ENCODE results near the gene BAZ1B. TPM values are rescaled to one million over a fixed set of nuclear protein-coding genes. Genes with fewer than 3 reads are reported as not detected.
A peak's percentile ranks its signal among the peaks of the same experiment; 100 is the strongest.
"Not testable (repeated sequence)": the region's sequence is repeated elsewhere in the genome, so short reads cannot be mapped to it uniquely, and the experiment has no call there.

BAZ1B gene
- total RNA-seq, 1 experiment from 2014 or later = 90.1 TPM

DNA sequence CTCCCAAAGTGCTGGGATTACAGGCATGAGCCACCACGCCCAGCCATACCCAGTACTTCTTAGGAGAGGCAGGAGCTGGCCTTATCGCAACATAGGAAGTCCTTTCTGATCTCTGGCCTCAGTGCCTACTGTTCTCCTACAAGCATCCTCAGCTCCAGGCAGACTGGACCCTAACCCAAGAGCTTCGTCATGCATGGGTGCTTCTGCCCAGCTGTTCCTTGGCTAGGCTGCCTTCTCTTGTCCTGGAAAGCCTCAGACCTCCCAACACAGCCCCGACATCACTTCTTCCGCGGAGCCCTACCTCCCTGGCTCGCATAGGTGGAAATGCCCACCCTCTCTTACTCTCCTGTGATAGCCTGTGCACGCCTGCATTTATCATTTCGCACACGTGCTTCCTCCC lies 19.6 kb upstream of the BAZ1B start:
- in situ Hi-C loops (cut with HindIII; ENCODE audit: low sequenced_read_pairs) = no loop called here
- no peak for DNase-seq (ENCODE audit: low spot score)

DNA sequence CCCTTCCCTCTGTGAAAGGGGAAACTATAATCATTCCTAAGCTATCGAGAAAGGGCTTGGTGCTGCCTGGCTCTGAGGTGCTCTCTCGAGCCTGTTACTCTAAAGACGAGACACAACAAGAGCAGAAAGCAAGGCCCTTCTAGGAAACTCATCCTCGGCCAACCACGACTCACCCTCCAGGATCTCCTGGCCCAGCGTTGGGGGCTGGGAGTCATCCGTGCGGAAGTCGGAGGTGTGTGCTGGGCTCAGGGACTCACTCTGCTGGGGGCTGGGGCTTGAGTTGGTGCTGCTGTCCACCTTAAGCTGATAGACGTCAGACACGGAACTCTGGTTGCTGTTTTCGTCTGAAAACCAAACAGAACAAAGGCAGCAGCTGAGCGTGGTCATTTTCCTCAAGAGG lies 17.6 kb upstream of the BAZ1B start:
- DNase-seq (ENCODE audit: low spot score) = no peak
- in situ Hi-C loops (cut with HindIII; ENCODE audit: low sequenced_read_pairs) = no loop called here

- in situ Hi-C loops (cut with HindIII; ENCODE audit: low sequenced_read_pairs); DNase-seq (ENCODE audit: low spot score): not testable (repeated sequence)
Measured at GRCh38 chr7:73538510-73538909, 16.4 kb upstream of the BAZ1B start.

DNA sequence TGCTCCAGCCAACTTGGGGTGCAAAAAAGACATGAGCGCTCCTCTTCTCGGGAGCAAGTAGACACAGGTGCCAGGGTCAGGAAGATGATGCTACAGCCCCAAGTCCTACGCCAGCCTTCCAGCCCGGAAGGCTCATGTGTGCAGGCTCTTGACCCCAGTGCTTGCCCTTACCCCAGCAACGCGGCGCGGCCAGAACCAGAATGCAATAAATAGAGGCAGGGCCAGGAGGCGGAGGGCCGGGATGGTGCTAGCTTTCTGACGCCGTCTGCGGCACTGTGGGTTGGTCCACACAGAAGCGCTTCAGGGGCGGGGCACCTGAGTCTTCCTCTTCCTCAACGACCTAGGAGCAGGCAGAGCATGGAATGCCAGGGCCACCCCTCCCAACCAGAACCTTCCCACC lies 15.0 kb upstream of the BAZ1B start:
- DNase-seq (ENCODE audit: low spot score) = no peak
- in situ Hi-C loops (cut with HindIII; ENCODE audit: low sequenced_read_pairs) = no loop called here

DNA sequence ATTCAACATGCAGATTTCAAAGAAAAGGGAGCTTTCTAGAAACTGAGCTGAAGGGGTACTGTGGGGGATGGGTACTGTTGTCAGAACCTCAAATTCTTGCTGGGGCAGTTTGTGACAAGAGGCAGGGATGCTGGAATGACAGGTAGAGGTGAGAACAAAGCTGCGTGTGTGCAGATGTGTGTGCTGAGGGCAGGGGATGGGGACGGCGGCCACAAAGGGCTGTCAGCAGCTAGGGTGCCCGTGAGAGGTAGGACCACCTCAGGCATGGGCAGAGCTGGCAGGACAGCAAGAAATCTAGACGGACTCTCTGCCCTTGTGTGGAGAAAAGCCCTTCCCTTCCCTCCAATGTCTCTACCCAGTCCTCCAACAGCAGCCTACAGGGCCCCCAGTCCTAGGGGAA lies 14.4 kb upstream of the BAZ1B start:
- no peak for DNase-seq (ENCODE audit: low spot score)
- in situ Hi-C loops (cut with HindIII; ENCODE audit: low sequenced_read_pairs) = no loop called here

DNA sequence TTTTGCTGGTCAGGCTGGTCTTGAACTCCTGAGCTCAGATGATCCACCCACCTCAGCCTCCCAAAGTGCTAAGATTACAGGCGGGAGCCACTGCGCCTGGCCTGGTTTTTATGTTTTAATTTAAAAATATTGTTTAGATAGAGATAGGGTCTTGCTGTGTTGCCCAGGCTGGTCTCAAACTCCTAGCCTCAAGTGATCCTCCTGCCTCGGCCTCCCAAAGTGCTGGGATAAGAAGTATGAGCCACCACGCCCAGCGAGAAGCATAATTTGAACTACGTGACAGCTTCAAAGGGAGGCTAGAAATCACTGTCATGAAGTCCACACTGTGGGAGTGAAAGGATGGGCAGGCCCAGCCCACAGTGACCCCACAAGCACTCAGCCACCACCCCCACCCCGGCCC lies 13.8 kb upstream of the BAZ1B start:
- DNase-seq (ENCODE audit: low spot score); in situ Hi-C loops (cut with HindIII; ENCODE audit: low sequenced_read_pairs): not testable (repeated sequence)

DNA sequence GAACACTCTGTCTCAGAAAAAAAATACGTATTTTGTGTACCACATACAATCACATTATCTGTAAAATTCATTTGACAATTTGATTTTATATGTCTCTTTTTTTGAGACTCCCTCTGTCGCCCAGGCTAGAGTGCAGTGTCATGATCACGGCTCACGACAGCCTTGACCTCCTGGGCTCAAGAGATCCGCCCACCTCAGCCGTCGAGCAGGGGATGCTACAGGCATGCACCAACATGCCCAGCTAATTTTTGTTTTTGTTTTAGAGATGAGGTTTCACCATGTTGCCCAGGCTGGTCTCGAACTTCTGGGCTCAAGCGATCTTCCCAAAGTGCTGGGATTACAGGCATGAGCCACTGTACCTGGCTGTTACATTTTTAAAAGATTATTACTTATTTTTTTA lies 11.6 kb upstream of the BAZ1B start:
- DNase-seq (ENCODE audit: low spot score) = no peak
- in situ Hi-C loops (cut with HindIII; ENCODE audit: low sequenced_read_pairs) = no loop called here

- no peak for DNase-seq (ENCODE audit: low spot score)
- in situ Hi-C loops (cut with HindIII; ENCODE audit: low sequenced_read_pairs) = no loop called here
Measured at GRCh38 chr7:73532224-73532623, 10.1 kb upstream of the BAZ1B start.

DNA sequence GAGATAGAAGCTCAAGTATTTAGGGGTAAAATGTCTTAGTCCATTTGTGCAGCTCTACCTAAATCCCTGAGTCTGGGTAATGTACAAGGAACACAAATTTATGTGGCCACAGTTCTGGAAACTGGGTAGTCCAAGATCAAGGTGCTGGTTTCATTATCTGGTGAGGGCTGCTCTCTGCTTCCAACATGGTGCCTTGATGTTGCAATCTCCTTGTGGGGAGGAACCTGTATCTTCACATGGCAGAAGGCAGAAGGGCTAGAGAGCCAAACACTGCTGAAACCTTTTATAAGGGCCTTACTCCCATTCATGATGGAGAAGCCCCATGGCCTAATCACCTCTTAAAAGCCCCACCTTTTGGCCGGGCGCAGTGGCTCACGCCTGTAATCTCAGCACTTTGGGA lies 8.7 kb upstream of the BAZ1B start:
- in situ Hi-C loops (cut with HindIII; ENCODE audit: low sequenced_read_pairs) = no loop called here
- DNase-seq (ENCODE audit: low spot score) = no peak

GRCh38 chr7:73526896-73527821 lies 5.1 kb upstream of the BAZ1B start:
- DNase-seq (ENCODE audit: low spot score) = no peak
- in situ Hi-C loops (cut with HindIII; ENCODE audit: low sequenced_read_pairs) = no loop called here

DNA sequence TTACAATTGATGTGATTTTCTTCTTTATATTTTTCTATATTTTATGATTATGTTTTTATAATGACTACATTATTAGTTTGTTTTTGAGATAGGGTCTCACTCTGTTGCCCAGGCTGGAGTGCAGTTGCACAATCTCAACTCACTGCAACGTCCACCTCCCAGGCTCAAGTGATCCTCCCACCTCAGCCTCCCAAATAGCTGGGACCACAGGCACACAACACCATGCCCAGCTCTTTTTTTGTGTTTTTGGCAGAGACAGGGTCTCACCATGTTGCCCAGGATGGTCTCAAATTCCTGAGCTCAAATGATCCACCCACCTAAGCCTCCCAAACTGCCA lies 4.0 kb upstream of the BAZ1B start:
- DNase-seq (ENCODE audit: low spot score); in situ Hi-C loops (cut with HindIII; ENCODE audit: low sequenced_read_pairs): not testable (repeated sequence)

- in situ Hi-C loops (cut with HindIII; ENCODE audit: low sequenced_read_pairs) = no loop called here
- no peak for DNase-seq (ENCODE audit: low spot score)
Measured at GRCh38 chr7:73521636-73522104, 423 bp downstream of the BAZ1B start.

DNA sequence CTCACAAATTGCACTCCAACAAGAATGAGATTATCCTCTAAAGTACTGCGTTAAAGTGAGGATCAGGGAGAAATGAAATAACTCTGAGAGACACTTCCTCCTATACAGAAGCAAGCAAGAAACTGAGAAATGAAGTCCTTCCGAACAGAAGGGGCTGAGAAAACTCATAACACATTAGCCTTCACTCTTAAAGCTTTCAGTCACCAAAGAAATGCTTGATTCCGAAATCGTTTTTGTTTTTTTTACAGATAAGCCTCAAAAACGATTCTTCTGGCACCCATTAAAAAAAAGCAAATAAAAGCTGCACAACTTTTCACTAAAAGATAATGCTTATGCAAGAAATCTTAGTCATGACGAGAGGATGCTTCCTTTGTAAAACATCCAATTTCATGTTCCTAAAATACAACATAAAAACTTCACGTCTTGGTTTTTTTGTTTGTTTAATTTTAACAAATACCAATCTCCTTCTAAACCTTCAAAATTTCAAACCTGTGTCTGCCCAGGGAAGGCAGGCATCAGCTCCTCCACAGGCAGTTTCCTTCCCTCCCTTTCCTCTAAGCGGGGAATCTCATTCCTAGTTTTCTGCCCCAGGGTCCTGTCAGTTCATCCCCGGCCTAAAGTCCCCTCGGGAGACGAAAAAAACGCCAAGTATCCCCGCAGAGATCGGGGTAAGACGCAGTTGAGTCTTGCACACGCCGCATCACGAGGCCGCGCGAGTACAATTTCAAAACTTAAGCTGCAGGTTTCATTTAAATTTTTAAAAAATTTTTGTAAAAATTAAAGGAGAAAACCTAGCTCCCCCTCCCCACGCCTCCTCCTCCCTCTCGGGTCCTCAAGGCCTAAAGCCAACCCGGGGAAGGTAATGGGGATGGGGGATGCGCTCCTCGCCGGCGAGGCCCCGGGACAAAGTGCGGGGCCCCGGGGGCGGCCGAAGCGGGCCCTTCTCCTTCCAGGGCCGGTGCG lies 1.1 kb downstream of the BAZ1B start:
- peak; percentile 9 for DNase-seq (ENCODE audit: low spot score)
- in situ Hi-C loops (cut with HindIII; ENCODE audit: low sequenced_read_pairs) = no loop called here

GRCh38 chr7:73519867-73520672 lies 2.0 kb downstream of the BAZ1B start:
- in situ Hi-C loops (cut with HindIII; ENCODE audit: low sequenced_read_pairs) = no loop called here
- DNase-seq (ENCODE audit: low spot score) = no peak

GRCh38 chr7:73518470-73518869 lies 3.6 kb downstream of the BAZ1B start:
- no peak for DNase-seq (ENCODE audit: low spot score)
- in situ Hi-C loops (cut with HindIII; ENCODE audit: low sequenced_read_pairs) = no loop called here

DNA sequence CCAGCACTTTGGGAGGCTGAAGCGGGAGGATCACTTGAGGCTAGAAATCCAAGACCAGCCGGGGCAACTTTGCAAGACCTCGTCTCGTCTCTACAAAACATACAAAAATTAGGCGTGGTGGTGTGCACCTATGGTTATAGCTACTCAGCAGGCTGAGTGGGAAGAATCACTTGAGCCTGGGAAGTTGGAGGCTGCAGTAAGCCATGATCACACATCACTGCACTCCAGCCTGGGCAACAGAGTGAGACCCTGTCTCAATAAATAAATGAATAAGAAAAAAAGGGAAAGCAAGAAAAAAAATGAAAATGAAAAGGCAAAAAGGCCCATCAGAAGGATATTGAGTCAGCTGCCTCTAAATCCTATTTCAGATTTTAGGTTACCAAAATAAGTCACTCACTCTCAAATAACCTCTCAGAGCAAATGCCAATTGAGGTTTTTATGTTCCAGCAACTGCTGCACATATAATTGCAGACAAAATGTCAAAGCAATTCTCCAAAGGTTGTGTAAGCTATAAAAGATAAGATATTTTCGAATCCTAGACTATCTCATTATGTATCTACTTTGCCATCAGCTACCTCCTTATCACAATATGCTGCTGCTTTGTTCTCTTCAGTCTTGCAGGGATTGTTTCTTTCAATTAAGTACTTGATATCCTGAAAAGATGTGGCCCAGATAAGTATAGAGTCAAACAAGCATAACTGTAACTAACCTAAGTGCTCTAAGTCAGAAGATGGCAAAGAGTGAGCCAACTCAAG lies 4.7 kb downstream of the BAZ1B start:
- in situ Hi-C loops (cut with HindIII; ENCODE audit: low sequenced_read_pairs) = no loop called here
- no peak for DNase-seq (ENCODE audit: low spot score)

DNA sequence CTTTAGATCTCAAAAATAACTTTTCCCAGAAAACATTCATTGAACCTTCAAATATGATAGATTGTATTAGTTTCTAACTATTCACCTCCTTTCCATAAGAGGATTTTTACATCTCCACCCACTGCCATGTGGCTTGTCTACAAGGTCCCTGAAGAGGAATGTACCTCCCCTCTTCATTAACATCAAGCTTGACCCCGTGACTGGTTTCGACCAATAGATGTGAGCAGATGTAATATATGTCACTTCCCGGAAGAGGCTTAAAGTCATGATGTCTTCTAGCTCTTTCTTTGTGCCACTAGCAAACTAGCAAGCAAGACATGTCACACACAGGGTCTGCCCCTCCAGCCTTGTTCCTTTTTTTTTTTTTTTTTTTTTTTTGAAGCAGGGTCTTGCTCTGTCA lies 6.9 kb downstream of the BAZ1B start:
- in situ Hi-C loops (cut with HindIII; ENCODE audit: low sequenced_read_pairs) = no loop called here
- no peak for DNase-seq (ENCODE audit: low spot score)

GRCh38 chr7:73512018-73512780 lies 9.9 kb downstream of the BAZ1B start:
- in situ Hi-C loops (cut with HindIII; ENCODE audit: low sequenced_read_pairs) = no loop called here
- no peak for DNase-seq (ENCODE audit: low spot score)

Measured in G401 (cell line).